Measurements from ENCODE around the gene SLC30A9. TPM values are rescaled to one million over a fixed set of nuclear protein-coding genes. Genes with fewer than 3 reads are reported as not detected.
A peak's percentile ranks its signal among the peaks of the same experiment; 100 is the strongest.

The SLC30A9 gene
- total RNA-seq, 1 donor from 2014 or later, result 71.5 TPM

DNA sequence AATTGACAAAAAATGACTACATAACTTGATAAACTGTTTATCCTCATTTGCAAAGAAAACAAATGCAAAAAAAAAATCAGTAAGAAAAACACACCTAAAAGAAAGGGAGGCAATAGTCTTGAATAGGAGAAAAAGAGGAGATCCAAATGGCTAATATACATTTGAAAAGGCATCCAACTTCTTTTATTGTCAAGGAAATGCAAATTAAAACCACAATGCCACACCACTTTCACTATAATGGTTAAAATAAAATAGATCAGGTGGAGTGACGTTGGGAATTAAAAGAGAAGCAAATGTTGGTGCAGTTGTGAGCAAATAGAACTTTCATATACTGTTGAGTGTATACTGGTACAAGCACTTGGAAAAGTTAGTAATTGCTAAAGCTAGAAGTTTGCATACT, 5.2 kb upstream of the SLC30A9 start:
- no peaks in the 10 kb centered on the region for H3K36me3 Mint-ChIP-seq (ENCODE audit: low read depth)

DNA sequence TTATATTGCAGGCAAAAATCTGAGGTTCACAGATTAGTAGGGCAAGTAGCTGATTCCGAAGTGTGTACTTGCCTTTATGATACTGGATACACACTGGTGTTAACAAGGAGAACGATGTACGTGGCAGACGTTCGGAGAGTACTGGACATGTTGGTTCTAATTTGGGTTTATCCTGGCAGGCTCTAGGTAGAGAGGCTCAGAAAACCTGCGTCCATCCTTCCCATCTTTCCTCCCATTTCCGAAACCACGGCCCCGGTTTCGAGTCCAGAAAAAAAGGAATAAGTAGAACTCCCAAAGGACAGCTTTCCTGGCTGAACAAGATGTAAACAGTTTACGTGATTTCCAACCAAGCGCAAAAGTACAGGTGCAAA, 351 bp upstream of the SLC30A9 start:
- Mint-ChIP-seq H3K36me3 (ENCODE audit: low read depth) (no peaks in the 10 kb centered on the region), H3K4me1 (peaks cover 30% of the 10 kb centered on the region), H3K27me3 (ENCODE audit: low read depth) (no peaks in the 10 kb centered on the region), H3K27ac (ENCODE audit: unreplicated experiment) (peak overlapping the region; percentile 88), H3K9me3 (no peaks in the 10 kb centered on the region), H3K4me3 (peak overlapping the region; percentile 99)
- no peak for DNase-seq (ENCODE audit: low read depth, low spot score)
- TF ChIP-seq, protein P1, sequence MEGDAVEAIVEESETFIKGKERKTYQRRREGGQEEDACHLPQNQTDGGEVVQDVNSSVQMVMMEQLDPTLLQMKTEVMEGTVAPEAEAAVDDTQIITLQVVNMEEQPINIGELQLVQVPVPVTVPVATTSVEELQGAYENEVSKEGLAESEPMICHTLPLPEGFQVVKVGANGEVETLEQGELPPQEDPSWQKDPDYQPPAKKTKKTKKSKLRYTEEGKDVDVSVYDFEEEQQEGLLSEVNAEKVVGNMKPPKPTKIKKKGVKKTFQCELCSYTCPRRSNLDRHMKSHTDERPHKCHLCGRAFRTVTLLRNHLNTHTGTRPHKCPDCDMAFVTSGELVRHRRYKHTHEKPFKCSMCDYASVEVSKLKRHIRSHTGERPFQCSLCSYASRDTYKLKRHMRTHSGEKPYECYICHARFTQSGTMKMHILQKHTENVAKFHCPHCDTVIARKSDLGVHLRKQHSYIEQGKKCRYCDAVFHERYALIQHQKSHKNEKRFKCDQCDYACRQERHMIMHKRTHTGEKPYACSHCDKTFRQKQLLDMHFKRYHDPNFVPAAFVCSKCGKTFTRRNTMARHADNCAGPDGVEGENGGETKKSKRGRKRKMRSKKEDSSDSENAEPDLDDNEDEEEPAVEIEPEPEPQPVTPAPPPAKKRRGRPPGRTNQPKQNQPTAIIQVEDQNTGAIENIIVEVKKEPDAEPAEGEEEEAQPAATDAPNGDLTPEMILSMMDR (conservative IDR thresholded peaks at IDR 0.05), result no peak

More for the DNA sequence above, 5.2 kb upstream of the SLC30A9 start:
- DNase-seq (ENCODE audit: low read depth, low spot score), result no peak
- Mint-ChIP-seq H3K27me3 (ENCODE audit: low read depth) (no peaks in the 10 kb centered on the region), H3K27ac (ENCODE audit: unreplicated experiment) (no peak overlapping the region), H3K4me3 (no peak overlapping the region), H3K9me3 (no peaks in the 10 kb centered on the region), H3K4me1 (peaks cover 10% of the 10 kb centered on the region)
- TF ChIP-seq, protein P1 (conservative IDR thresholded peaks at IDR 0.05), result no peak

DNA sequence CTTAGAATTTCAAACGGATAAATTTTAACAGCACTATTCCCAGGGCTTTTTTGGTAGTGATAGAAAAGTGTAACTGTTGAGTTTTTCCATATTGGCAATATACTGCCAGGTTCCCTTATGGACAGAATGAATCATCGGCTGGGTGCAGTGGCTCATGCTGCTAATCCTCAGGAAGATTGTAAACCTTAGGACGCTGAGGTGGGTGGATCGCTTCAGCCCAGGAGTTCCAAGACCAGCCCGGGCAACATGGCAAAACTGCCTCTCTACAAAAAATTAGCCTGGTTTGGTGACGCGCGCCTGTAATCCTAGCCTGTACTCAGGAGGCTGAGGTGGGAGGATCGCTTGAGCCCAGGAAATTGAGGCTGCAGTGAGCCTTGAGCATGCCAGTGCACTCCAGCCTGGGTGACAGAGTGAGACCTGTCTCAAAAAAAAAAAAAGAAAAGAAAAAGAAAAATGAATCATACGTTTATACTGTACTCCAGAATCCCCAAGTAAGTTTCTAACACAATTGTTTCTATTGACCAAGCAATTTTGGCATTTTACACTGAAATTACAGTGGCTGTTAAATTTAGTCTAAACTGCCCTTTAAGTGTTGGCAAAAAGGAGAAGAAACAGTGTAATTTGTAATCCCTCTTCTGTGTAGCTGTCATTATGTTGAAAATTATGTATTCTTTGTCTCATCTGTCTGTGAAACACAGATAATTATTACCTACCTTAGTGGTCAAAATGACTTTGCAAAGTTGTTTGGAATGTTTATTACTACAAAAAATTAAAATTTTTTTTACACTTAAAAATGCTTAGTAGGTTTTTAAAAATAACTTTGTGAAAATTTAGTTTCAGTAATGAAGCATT, 1.8 kb downstream of the SLC30A9 start:
- peaks cover 30% of the 10 kb centered on the region for H3K4me1 Mint-ChIP-seq
- no peaks in the 10 kb centered on the region for H3K9me3 Mint-ChIP-seq
- DNase-seq (ENCODE audit: low read depth, low spot score), result no peak

DNA sequence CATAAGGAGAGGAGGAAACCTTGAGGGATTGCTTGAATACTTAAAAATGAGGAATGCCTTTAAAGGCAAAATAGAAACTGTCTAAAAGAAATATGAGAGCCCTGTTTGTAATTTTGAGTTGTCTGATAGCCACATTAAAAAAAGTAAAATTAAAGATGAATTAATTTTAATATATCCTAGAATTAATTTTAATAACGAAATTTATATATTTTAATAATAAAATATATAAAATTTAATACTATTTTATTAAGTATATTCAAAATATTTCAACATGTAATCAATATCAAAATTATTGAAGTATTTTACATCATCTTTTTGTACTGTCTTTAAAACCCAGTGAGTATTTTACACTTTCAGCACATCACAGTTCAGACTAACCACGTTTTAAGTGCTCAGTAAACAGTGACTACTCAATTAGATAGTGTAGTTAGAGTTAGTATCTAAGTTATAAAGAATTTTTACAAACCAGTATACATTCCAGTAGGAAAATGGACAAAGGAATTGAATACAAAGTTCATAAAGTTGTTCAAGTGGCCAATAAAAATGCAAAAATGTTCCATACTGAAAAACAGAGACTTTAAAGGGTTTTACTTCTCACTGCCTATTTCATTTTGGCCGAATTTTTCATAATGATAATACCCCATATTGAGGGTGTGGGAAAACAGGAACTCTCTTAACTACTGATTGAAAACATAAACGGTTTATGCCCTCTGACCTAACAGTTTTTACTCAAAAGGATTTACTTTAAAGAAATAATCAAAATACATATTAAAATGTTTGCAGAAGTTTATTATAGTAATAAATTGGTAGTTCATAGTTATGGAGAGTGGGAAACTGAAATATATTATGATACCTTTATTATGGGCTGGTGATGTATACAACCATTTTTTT, 2.9 kb downstream of the SLC30A9 start:
- H3K4me3 Mint-ChIP-seq, result no peak overlapping the region
- H3K9me3 Mint-ChIP-seq, result no peaks in the 10 kb centered on the region
- H3K27me3 Mint-ChIP-seq (ENCODE audit: low read depth), result no peaks in the 10 kb centered on the region
- H3K27ac Mint-ChIP-seq (ENCODE audit: unreplicated experiment), result no peak overlapping the region
- no peaks in the 10 kb centered on the region for H3K36me3 Mint-ChIP-seq (ENCODE audit: low read depth)
- DNase-seq (ENCODE audit: low read depth, low spot score), result no peak
- peaks cover 30% of the 10 kb centered on the region for H3K4me1 Mint-ChIP-seq
- TF ChIP-seq, protein P1 (conservative IDR thresholded peaks at IDR 0.05), result no peak

More for the DNA sequence above, 1.8 kb downstream of the SLC30A9 start:
- H3K27me3 Mint-ChIP-seq (ENCODE audit: low read depth), result no peaks in the 10 kb centered on the region
- peak overlapping the region; percentile 99 for H3K4me3 Mint-ChIP-seq
- no peak overlapping the region for H3K27ac Mint-ChIP-seq (ENCODE audit: unreplicated experiment)
- H3K36me3 Mint-ChIP-seq (ENCODE audit: low read depth), result no peaks in the 10 kb centered on the region
- TF ChIP-seq, protein P1 (conservative IDR thresholded peaks at IDR 0.05), result no peak

DNA sequence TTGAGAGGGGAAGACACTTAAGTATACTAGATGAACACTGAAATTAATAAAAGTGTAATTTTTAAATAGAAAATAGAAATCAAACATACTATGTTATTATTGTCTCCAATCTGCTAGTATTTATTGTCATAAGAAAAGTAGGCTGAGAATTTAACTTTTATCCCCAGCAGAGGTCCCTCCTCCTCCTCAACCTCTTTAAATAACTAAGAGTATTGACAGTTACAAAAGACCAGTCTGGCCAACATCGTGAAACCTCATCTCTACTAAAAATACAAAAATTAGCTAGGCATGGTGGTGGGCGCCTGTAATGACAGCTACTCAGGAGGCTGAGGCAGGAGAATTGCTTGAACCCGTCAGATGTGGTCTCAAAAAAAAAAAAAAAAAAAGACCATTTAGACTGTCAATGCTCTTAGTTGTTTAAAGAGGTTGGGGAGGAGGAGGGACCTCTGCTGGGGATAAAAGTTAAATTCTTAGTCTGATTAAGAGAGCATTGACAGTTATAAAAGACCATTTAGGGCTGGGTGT, 4.2 kb downstream of the SLC30A9 start:
- no peak for DNase-seq (ENCODE audit: low read depth, low spot score)
- TF ChIP-seq, protein P1 (conservative IDR thresholded peaks at IDR 0.05), result no peak
- Mint-ChIP-seq H3K9me3 (no peaks in the 10 kb centered on the region), H3K4me1 (peaks cover 26% of the 10 kb centered on the region), H3K4me3 (peak overlapping the region; percentile 46), H3K27me3 (ENCODE audit: low read depth) (no peaks in the 10 kb centered on the region), H3K36me3 (ENCODE audit: low read depth) (no peaks in the 10 kb centered on the region), H3K27ac (ENCODE audit: unreplicated experiment) (no peak overlapping the region)
